Raji (cell line): ENCODE data around the gene TOM1L1.

Source experiments
- POLR2A ChIP-seq: IDR thresholded peaks from 2 replicates; pipeline ENCODE4 v1.6.1; 2011; ENCODE audit warnings: low read depth, low read length, control low read depth; ENCODE audit not compliant: insufficient read depth

Gene TOM1L1

GRCh38 chr17:54991567-54991966, 90.9 kb downstream of the TOM1L1 start:
- TF ChIP-seq POLR2A: no peak

- no peak for TF ChIP-seq POLR2A
These were observed 92.4 kb downstream of the TOM1L1 start for GRCh38 chr17:54992797-54993639.

- TF ChIP-seq POLR2A: no peak
These were observed 95.8 kb downstream of the TOM1L1 start for GRCh38 chr17:54996441-54996840.

GRCh38 chr17:55002458-55002857, 101.8 kb downstream of the TOM1L1 start:
- TF ChIP-seq POLR2A: no peak

GRCh38 chr17:55004484-55004883, 103.8 kb downstream of the TOM1L1 start:
- no peak for TF ChIP-seq POLR2A

- TF ChIP-seq POLR2A: no peak
These were observed 104.9 kb downstream of the TOM1L1 start for GRCh38 chr17:55005520-55005919.
